ENCODE data around the gene STPG3.
A peak's percentile ranks its signal among the peaks of the same experiment; 100 is the strongest.

GRCh38 chr9:137277329-137278041 lies 26.4 kb downstream of the STPG3 start, which contains the start of gene TOR4A:
- peak in 8 of 11 experiments; percentile 19 to 57 (median 37) for TF ChIP-seq CTCF (IDR thresholded peaks at IDR 0.05 in 8 of 11, conservative IDR thresholded peaks at IDR 0.05 in 3 of 11)
- peak; percentile 86 to 91 (median 88) for TF ChIP-seq POLR2AphosphoS5 (IDR thresholded peaks at IDR 0.05)

Measured in spleen (tissue), 7 donors.